HG02943 (cell line): ENCODE data around the gene NPAS1.
"Not testable (repeated sequence)": the region's sequence is repeated elsewhere in the genome, so short reads cannot be mapped to it uniquely, and the experiment has no call there.

ENCODE experiments used
- ATAC-seq: cut with Tn5 transposase; IDR thresholded peaks from one replicate; pipeline ENCODE4 v1.9.1; 2021; ENCODE audit warnings: mild to moderate bottlenecking, low read depth, moderate library complexity; ENCODE audit not compliant: unreplicated experiment

NPAS1 gene

DNA sequence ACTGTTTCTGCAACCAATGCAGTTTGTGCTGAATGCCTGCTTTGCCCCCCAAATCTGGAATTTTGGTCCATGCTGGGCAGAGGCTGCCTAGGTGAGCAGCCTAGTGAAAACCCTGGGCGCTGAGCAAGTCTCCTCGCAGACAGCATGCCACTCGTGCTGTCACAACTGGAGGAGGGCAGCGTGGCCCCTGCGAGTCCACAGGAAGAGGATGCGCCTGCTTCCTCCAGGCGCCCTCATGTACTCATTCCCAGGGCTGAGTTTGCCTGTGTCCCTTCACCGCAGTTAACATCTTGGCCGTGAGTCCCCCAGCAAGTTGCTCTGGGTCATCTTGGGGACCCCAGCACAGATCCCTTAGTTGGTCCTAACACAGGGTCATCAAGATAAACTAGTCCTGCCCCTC is 55.0 kb downstream of the NPAS1 start:
- ATAC-seq: no peak

- ATAC-seq: no peak
These were observed 55.7 kb downstream of the NPAS1 start for GRCh38 chr19:47075179-47075810.

- ATAC-seq: no peak
These were observed 56.3 kb downstream of the NPAS1 start for GRCh38 chr19:47075941-47076340.

DNA sequence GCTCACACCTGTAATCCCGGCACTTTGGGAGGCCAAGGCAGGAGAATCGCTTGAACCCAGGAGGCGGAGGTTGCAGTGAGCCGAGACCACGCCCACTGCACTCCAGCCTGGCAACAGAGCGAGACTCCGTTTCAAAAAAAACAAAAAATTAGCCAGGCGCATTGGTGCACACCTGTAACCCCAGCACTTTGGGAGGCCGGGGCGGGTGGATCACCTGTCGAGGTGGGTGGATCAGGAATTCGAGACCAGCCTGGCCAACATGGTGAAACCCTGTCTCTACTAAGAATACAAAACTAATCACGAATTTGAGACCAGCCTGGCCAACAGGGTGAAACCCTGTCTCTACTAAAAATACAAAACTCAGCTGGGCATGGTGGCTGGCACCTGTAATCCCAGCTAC is 58.7 kb downstream of the NPAS1 start:
- not testable (repeated sequence) for ATAC-seq

DNA sequence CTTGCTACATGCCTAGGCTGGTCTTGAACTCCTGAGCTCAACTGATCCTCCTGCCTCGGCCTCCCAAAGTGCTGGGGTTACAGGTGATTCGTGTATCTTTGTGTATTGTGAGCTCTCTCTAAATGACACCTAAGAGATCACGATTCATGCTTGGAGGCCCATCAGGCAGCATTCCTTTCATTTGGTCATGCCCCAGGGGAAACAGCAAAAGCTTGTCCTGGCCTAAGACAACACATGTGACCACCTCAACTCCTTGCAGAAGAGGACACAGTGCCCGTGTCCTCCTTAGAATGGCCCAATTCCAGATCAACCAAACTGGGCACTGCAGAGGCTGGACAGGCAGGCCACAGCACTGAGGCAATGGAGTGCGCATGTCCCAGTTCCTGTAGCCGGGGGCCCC is 61.5 kb downstream of the NPAS1 start:
- no peak for ATAC-seq

- no peak for ATAC-seq
These were observed 62.9 kb downstream of the NPAS1 start for GRCh38 chr19:47082493-47082892.

DNA sequence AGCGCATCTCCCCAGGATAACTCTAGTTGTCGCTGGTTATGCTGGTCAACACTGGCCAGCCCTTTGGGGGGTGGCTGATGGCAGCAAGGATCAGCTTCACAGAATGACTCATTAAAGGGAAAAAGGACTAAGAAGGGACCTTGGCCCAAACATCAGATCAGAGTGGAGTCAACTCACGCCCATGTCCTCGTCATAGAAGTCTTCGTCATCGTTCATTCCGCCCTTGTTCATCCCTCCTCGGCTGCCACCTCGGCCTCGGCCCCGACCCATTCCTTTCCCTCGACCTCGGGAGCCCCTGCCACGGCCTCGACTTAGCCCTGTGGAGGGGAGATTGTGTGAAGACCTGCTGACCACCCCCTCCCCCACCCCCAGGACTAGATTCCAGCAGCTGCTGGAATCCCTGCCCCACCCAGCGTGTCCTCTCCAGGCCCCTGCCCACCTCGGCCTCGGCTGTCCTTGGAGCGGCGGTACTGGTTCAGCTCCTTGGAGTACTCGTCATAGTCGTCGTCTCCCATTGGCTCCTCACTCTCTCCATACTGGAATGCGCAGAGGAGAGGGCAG is 65.3 kb downstream of the NPAS1 start:
- no peak for ATAC-seq

- ATAC-seq: no peak
These were observed 66.6 kb downstream of the NPAS1 start for GRCh38 chr19:47086280-47086679.

GRCh38 chr19:47089767-47090350 is 70.2 kb downstream of the NPAS1 start:
- no peak for ATAC-seq

GRCh38 chr19:47093254-47093653 is 73.6 kb downstream of the NPAS1 start:
- ATAC-seq: no peak

GRCh38 chr19:47093841-47094240 is 74.2 kb downstream of the NPAS1 start:
- ATAC-seq: no peak

- ATAC-seq: no peak
These were observed 75.2 kb downstream of the NPAS1 start for GRCh38 chr19:47094557-47095475.
